ENCODE data around the gene SDF2L1.
"Not testable (repeated sequence)": the region's sequence is repeated elsewhere in the genome, so short reads cannot be mapped to it uniquely, and the experiment has no call there.

SDF2L1 gene

GRCh38 chr22:21613553-21614233, 28.4 kb upstream of the SDF2L1 start:
- no peak for TF ChIP-seq CTCF (IDR thresholded peaks at IDR 0.05)
- Histone ChIP-seq H3K4me3 (ENCODE audit: low read depth, low read length) (no peak overlapping the region), H3K9me3 (ENCODE audit: control insufficient read depth, low read length) (no peaks in the 10 kb centered on the region), H3K27me3 (ENCODE audit: control insufficient read depth, insufficient read depth, low read length) (no peaks in the 10 kb centered on the region), H3K27ac (no peak overlapping the region), H3K9ac (no peak overlapping the region), H3K36me3 (ENCODE audit: control insufficient read depth, insufficient read depth, low read length) (no peaks in the 10 kb centered on the region), H3K79me2 (peaks cover 19% of the 10 kb centered on the region), H3K4me1 (no peaks in the 10 kb centered on the region), H3K4me2 (ENCODE audit: low read length) (no peak overlapping the region), H2AFZ (no peak overlapping the region)

GRCh38 chr22:21615731-21616130, 26.4 kb upstream of the SDF2L1 start:
- H3K4me1 ChIP-seq, result no peaks in the 10 kb centered on the region
- no peak overlapping the region for H3K4me2 ChIP-seq (ENCODE audit: low read length)
- no peaks in the 10 kb centered on the region for H3K9me3 ChIP-seq (ENCODE audit: control insufficient read depth, low read length)
- no peak overlapping the region for H3K27ac ChIP-seq
- no peaks in the 10 kb centered on the region for H3K36me3 ChIP-seq (ENCODE audit: control insufficient read depth, insufficient read depth, low read length)
- H2AFZ ChIP-seq, result no peak overlapping the region
- TF ChIP-seq CTCF (IDR thresholded peaks at IDR 0.05), result no peak
- peaks cover 17% of the 10 kb centered on the region for H3K79me2 ChIP-seq
- no peaks in the 10 kb centered on the region for H3K27me3 ChIP-seq (ENCODE audit: control insufficient read depth, insufficient read depth, low read length)
- no peak overlapping the region for H3K4me3 ChIP-seq (ENCODE audit: low read depth, low read length)
- H3K9ac ChIP-seq, result no peak overlapping the region

GRCh38 chr22:21617337-21617736, 24.8 kb upstream of the SDF2L1 start:
- H3K4me3 ChIP-seq (ENCODE audit: low read depth, low read length); H3K4me1 ChIP-seq; H3K4me2 ChIP-seq (ENCODE audit: low read length); H3K9me3 ChIP-seq (ENCODE audit: control insufficient read depth, low read length); H3K9ac ChIP-seq; H3K36me3 ChIP-seq (ENCODE audit: control insufficient read depth, insufficient read depth, low read length); H3K27me3 ChIP-seq (ENCODE audit: control insufficient read depth, insufficient read depth, low read length); H3K27ac ChIP-seq; H2AFZ ChIP-seq: not testable (repeated sequence)
- H3K79me2 ChIP-seq, result peaks cover 12% of the 10 kb centered on the region

GRCh38 chr22:21621025-21621424, 21.1 kb upstream of the SDF2L1 start:
- Histone ChIP-seq H3K27me3 (ENCODE audit: control insufficient read depth, insufficient read depth, low read length) (no peaks in the 10 kb centered on the region), H3K9ac (no peak overlapping the region), H2AFZ (no peak overlapping the region), H3K9me3 (ENCODE audit: control insufficient read depth, low read length) (no peaks in the 10 kb centered on the region), H3K36me3 (ENCODE audit: control insufficient read depth, insufficient read depth, low read length) (no peaks in the 10 kb centered on the region), H3K27ac (no peak overlapping the region), H3K4me2 (ENCODE audit: low read length) (no peak overlapping the region), H3K79me2 (peaks cover 4% of the 10 kb centered on the region), H3K4me3 (ENCODE audit: low read depth, low read length) (no peak overlapping the region), H3K4me1 (peaks cover 14% of the 10 kb centered on the region)
- TF ChIP-seq CTCF (IDR thresholded peaks at IDR 0.05), result no peak

- no peak for TF ChIP-seq CTCF (IDR thresholded peaks at IDR 0.05)
- no peak overlapping the region for H3K27ac ChIP-seq
- no peak overlapping the region for H3K9ac ChIP-seq
- no peaks in the 10 kb centered on the region for H3K9me3 ChIP-seq (ENCODE audit: control insufficient read depth, low read length)
- no peak overlapping the region for H3K4me2 ChIP-seq (ENCODE audit: low read length)
- no peaks in the 10 kb centered on the region for H3K27me3 ChIP-seq (ENCODE audit: control insufficient read depth, insufficient read depth, low read length)
- peaks cover 14% of the 10 kb centered on the region for H3K4me1 ChIP-seq
- H3K4me3 ChIP-seq (ENCODE audit: low read depth, low read length), result no peak overlapping the region
- peaks cover 4% of the 10 kb centered on the region for H3K79me2 ChIP-seq
- H2AFZ ChIP-seq, result no peak overlapping the region
- H3K36me3 ChIP-seq (ENCODE audit: control insufficient read depth, insufficient read depth, low read length), result no peaks in the 10 kb centered on the region
Observed at GRCh38 chr22:21622011-21622918, 19.8 kb upstream of the SDF2L1 start.

Measured in parathyroid adenoma (tissue), 2 donors.